Glutamatergic neuron (in vitro differentiated cells): ENCODE data around the gene MMP25. TPM values are rescaled to one million over a fixed set of nuclear protein-coding genes. Genes with fewer than 3 reads are reported as not detected.
A peak's percentile ranks its signal among the peaks of the same experiment; 100 is the strongest.

ENCODE experiments used
- DNase-seq: peaks from one replicate; pipeline ENCODE4 v3.0.0; 2022
- H3K27ac Mint-ChIP-seq: one replicate; pipeline ENCODE4 v1.8.0; 2020; ENCODE audit warnings: mild to moderate bottlenecking, mixed read lengths, inconsistent platforms; ENCODE audit not compliant: unreplicated experiment
- H3K27me3 Mint-ChIP-seq: one replicate; pipeline ENCODE4 v1.8.0; 2020; ENCODE audit warnings: mild to moderate bottlenecking, moderate library complexity, mixed read lengths, inconsistent platforms; ENCODE audit not compliant: unreplicated experiment
- H3K36me3 Mint-ChIP-seq: one replicate; pipeline ENCODE4 v1.8.0; 2020; ENCODE audit warnings: mild to moderate bottlenecking, mixed read lengths, inconsistent platforms; ENCODE audit not compliant: unreplicated experiment
- H3K4me1 Mint-ChIP-seq: one replicate; pipeline ENCODE4 v1.8.0; 2020; ENCODE audit warnings: mild to moderate bottlenecking, low read depth, mixed read lengths, inconsistent platforms; ENCODE audit not compliant: unreplicated experiment
- H3K4me3 Mint-ChIP-seq: one replicate; pipeline ENCODE4 v1.8.0; 2020; ENCODE audit warnings: mild to moderate bottlenecking, mixed read lengths, inconsistent platforms; ENCODE audit not compliant: unreplicated experiment
- H3K9me3 Mint-ChIP-seq: one replicate; pipeline ENCODE4 v1.8.0; 2020; ENCODE audit warnings: mild to moderate bottlenecking, moderate library complexity, mixed read lengths, inconsistent platforms; ENCODE audit not compliant: unreplicated experiment
- CTCF ChIP-seq: fragments of 200-600 bp; sonication (generic); IDR thresholded peaks from one replicate; pipeline ENCODE4 v1.5.0; 2021; ENCODE audit not compliant: partially characterized antibody, unreplicated experiment
- total RNA-seq: library from RNA; stranded (reverse); fragmentation: NEBNext Ultra II Directional; extraction: Animal tissue kit (Norgen Biotek cat#: 25700); gene quantifications from one replicate; pipeline ENCODE4 v1.2.1, GENCODE V29; 2021; ENCODE audit not compliant: unreplicated experiment

The MMP25 gene
- total RNA-seq, 1 donor from 2014 or later, result not detected

DNA sequence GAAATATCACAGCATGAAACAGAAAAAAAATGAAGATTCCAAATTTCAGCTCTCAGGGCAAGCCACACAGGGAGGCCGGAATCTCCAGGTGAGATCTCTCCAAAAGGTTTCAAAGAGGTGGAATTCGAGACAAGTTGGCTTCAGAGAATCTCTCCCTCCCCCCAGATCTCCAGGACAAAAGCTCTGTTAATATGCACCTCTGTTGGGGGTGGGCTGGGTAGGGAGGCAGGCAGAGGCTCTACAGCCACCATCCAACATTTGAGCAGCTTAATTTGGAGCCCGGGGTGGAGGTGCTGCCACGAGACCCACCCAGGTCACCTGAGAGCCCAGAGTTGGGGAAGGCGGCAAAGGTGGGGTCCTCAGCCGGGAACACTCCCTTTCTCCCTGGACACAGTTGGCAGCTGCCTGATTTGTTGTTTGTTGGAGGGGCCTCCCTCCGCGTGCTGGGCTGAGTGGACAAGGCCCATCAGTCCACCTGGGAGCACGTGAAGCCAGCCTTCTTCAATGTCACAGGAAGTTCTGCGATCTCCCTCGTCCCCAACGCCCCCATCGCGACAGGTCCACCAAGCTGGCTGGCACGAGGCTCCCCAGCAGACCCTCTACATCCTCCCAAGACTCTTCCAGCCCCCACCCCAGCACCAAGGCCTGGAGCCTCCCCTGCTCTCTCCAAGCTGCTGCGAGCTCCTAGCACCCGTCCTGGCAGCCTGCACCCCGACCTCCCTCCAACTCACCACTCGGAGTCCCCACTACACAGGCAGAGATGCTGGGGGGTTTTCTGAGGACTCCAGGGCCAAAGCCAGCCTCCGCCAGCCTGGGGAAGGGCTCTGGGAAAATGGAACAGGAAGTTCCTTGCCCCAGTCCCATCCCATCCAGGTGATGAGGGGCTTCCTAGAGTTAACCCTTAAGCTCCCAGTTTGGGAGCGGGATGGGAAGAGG lies 52.4 kb downstream of the MMP25 start, which contains the start of gene ZSCAN10:
TSS of gene ZSCAN10 (minus strand) at position 836 of the 936 bp plus-strand sequence. CDS start 6,357 bp downstream, outside the sequence.
- H3K27ac Mint-ChIP-seq, result no peak within 1 kb of the TSS
- no peak for TF ChIP-seq CTCF
- DNase-seq, result no peak
- H3K4me3 Mint-ChIP-seq, result peak within 1 kb of the TSS; percentile 89
- no peaks in the 10 kb centered on the region for H3K36me3 Mint-ChIP-seq
- peaks cover 5% of the 10 kb centered on the region for H3K9me3 Mint-ChIP-seq
- H3K27me3 Mint-ChIP-seq, result peaks cover 10% of the 10 kb centered on the region
- H3K4me1 Mint-ChIP-seq, result peaks cover 10% of the 10 kb centered on the region

DNA sequence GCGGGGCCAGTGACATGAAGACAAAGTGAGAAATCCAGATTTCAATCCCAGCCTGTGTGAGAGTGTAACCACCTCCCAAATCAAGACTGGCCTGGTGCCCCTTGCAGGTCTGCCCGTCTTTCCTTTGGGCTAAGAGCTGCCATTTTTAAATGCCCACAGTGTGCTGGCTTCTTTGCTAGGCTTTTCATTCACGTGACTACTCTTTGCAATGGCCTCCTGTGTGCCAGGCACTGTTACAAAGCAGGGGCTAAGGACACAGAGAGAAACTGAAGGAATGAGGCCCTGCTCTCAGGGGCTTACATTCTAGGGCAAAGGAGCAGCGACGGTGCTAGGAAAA lies 53.0 kb downstream of the MMP25 start:
- DNase-seq, result no peak
- Mint-ChIP-seq H3K27me3 (peaks cover 10% of the 10 kb centered on the region), H3K4me1 (peaks cover 10% of the 10 kb centered on the region), H3K9me3 (peaks cover 3% of the 10 kb centered on the region), H3K27ac (no peak overlapping the region), H3K36me3 (no peaks in the 10 kb centered on the region), H3K4me3 (no peak overlapping the region)
- TF ChIP-seq CTCF, result no peak

- peaks cover 10% of the 10 kb centered on the region for H3K4me1 Mint-ChIP-seq
- peaks cover 12% of the 10 kb centered on the region for H3K27me3 Mint-ChIP-seq
- H3K27ac Mint-ChIP-seq, result no peak overlapping the region
- H3K36me3 Mint-ChIP-seq, result no peaks in the 10 kb centered on the region
- peak; percentile 91 for DNase-seq
- TF ChIP-seq CTCF, result no peak
- H3K9me3 Mint-ChIP-seq, result peaks cover 4% of the 10 kb centered on the region
- H3K4me3 Mint-ChIP-seq, result peak overlapping the region; percentile 89
Measured at GRCh38 chr16:3099732-3100499, 53.6 kb downstream of the MMP25 start.

DNA sequence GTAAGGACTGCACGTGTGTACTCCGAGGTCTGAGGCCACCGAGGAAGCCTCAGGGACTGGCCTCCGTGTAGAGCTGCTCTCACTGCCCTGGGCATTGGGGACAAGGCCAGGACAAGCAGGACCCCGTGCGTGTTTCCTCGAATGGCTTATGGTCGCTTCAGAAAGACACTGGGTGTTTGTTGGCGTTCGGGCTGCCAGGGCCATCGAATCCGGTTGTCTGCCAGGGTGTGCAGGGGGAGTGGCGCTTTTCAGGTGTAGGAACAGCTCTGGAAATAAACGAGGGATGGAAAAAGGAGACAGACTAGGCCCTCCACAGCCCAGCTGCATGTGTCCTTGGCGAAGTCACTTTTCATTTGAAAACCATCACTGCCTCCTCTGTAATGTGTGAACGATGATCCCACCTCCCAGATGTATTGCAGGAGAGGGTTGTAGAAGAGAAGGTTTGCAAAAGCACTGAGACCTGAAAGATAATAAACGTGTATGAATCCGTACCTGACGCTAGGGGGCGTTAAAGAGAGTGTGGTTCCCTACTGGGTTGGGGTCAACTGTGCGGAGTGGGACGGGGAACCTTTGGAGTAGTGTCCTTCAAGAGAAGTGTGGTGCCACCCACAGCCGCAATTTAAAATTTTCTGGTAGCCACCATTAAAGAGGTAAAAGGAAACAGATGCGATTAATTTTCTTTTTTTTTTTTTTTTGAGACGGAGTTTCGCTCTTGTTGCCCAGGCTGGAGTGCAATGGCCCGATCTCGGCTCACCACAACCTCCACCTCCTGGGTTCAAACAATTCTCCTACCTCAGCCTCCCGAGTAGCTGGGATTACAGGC lies 54.9 kb downstream of the MMP25 start:
- Mint-ChIP-seq H3K4me3 (no peak overlapping the region), H3K4me1 (peaks cover 15% of the 10 kb centered on the region), H3K27ac (no peak overlapping the region), H3K9me3 (peaks cover 4% of the 10 kb centered on the region), H3K36me3 (no peaks in the 10 kb centered on the region), H3K27me3 (peaks cover 16% of the 10 kb centered on the region)
- DNase-seq, result no peak
- peak; percentile 87 for TF ChIP-seq CTCF
